H1 (cell line): ENCODE data around the gene C13orf42. TPM values are rescaled to one million over a fixed set of nuclear protein-coding genes. Genes with fewer than 3 reads are reported as not detected.

Experiments used
- CTCF ChIA-PET: fragments of 300-600 bp; sonication (Branson Sonifier 250); formaldehyde crosslinking; loops from one replicate; lab custom pipeline; 2021; ENCODE audit not compliant: partially characterized antibody; lab: Charles Lee
- POLR2A ChIA-PET: fragments of 300-600 bp; sonication (Branson Sonifier 250); formaldehyde crosslinking; loops from one replicate; lab custom pipeline; 2021; ENCODE audit warnings: inconsistent platforms; ENCODE audit not compliant: partially characterized antibody; lab: Charles Lee
- DNase-seq, 2 experiments: peaks; one replicate each; pipeline versions ENCODE4 v3.0.0 to v3.0.0-alpha.2; 2010 to 2022; ENCODE audit warnings: low spot score in 2 of 2, low read depth in 1 of 2, mixed read lengths in 1 of 2
- FAIRE-seq: peaks from 2 replicates; lab custom pipeline; 2011; peaks lifted over from hg19 to GRCh38; lab: Jason Lieb, UNC
- H2AFZ ChIP-seq: 2 replicates; pipeline ENCODE4 v1.8.1; 2012; ENCODE audit warnings: low read length, inconsistent platforms
- H2AK5ac ChIP-seq: 2 replicates; pipeline ENCODE4 v1.6.1; 2013; ENCODE audit warnings: low read depth, low read length
- H2BK120ac ChIP-seq: replicated peaks from 2 replicates; pipeline ENCODE3; 2013; ENCODE audit warnings: low read depth, low read length, inconsistent platforms
- H2BK12ac ChIP-seq: 2 replicates; pipeline ENCODE4 v1.6.1; 2013; ENCODE audit warnings: low read depth, low read length
- H2BK15ac ChIP-seq: 2 replicates; pipeline ENCODE4 v1.6.1; 2013; ENCODE audit warnings: low read length
- H2BK20ac ChIP-seq: 2 replicates; pipeline ENCODE4 v1.6.1; 2013; ENCODE audit warnings: low read length
- H2BK5ac ChIP-seq: 2 replicates; pipeline ENCODE4 v1.6.1; 2013; ENCODE audit warnings: low read depth, low read length
- H3K14ac ChIP-seq: 2 replicates; pipeline ENCODE4 v1.6.1; 2013; ENCODE audit warnings: inconsistent platforms; ENCODE audit not compliant: insufficient read length
- H3K18ac ChIP-seq: 2 replicates; pipeline ENCODE4 v1.6.1; 2013; ENCODE audit warnings: low read length; ENCODE audit errors: extremely low read depth
- H3K23ac ChIP-seq: 2 replicates; pipeline ENCODE4 v1.6.1; 2013; ENCODE audit warnings: inconsistent platforms; ENCODE audit not compliant: insufficient read length
- H3K23me2 ChIP-seq: 2 replicates; pipeline ENCODE4 v1.6.1; 2013; ENCODE audit warnings: low read depth, low read length
- H3K27ac ChIP-seq: 2 replicates; pipeline ENCODE4 v1.6.1; 2011; ENCODE audit warnings: low read depth, low read length, inconsistent platforms
- H3K27me3 ChIP-seq, 4 experiments: replicated peaks in 1 of 4; 1 replicate in 1 of 4; 2 replicates in 3 of 4; pipeline versions ENCODE4 v1.6.1 to v1.8.1; 2011 to 2013; ENCODE audit warnings: low read length in 3 of 4, mild to moderate bottlenecking in 3 of 4, inconsistent platforms in 2 of 4, mixed read lengths in 2 of 4, moderate library complexity in 1 of 4; ENCODE audit not compliant: control insufficient read depth in 3 of 4, insufficient read depth in 3 of 4; ENCODE audit errors: extremely low read depth in 1 of 4
- H3K36me3 ChIP-seq, 4 experiments: 2 replicates each; pipeline versions ENCODE4 v1.6.1 to v1.8.1; 2011 to 2013; ENCODE audit warnings: mild to moderate bottlenecking in 4 of 4, low read length in 3 of 4, moderate library complexity in 2 of 4, control low read depth in 1 of 4, inconsistent platforms in 1 of 4; ENCODE audit not compliant: insufficient read depth in 4 of 4, control insufficient read depth in 2 of 4
- H3K4ac ChIP-seq: replicated peaks from 2 replicates; pipeline ENCODE3; 2013; ENCODE audit warnings: low read length, low read depth, mixed read lengths, inconsistent platforms; ENCODE audit not compliant: insufficient read length
- H3K4me1 ChIP-seq, 4 experiments: replicated peaks in 1 of 4; 1 replicate in 1 of 4; 2 replicates in 3 of 4; pipeline versions ENCODE4 v1.6.1 to v1.8.1; 2011 to 2013; ENCODE audit warnings: low read length in 3 of 4, inconsistent platforms in 2 of 4, mixed read lengths in 1 of 4; ENCODE audit not compliant: insufficient read depth in 4 of 4, control insufficient read depth in 3 of 4
- H3K4me2 ChIP-seq, 2 experiments: 2 replicates each; pipeline versions ENCODE4 v1.6.1 to v1.8.1; 2011 to 2013; ENCODE audit warnings: low read depth in 2 of 2, low read length in 2 of 2, control low read depth in 1 of 2, inconsistent platforms in 1 of 2, mild to moderate bottlenecking in 1 of 2; ENCODE audit not compliant: insufficient read depth in 1 of 2
- H3K4me3 ChIP-seq, 4 experiments: fragments of 200-600, 300-600 bp in 1 of 4; sonication (generic), shearing (Covaris generic), sonication (Bioruptor Twin) in 1 of 4; 2 replicates each; pipeline versions ENCODE4 v1.5.1 to v1.8.1; 2011 to 2016; ENCODE audit warnings: low read length in 4 of 4, low read depth in 3 of 4, control low read depth in 2 of 4, inconsistent platforms in 2 of 4, mild to moderate bottlenecking in 2 of 4, mixed read lengths in 1 of 4, moderate library complexity in 1 of 4; ENCODE audit not compliant: insufficient read depth in 2 of 4; ENCODE audit errors: extremely low read depth in 1 of 4
- H3K56ac ChIP-seq: replicated peaks from 2 replicates; pipeline ENCODE3; 2013; ENCODE audit warnings: low read depth, mild to moderate bottlenecking, mixed read lengths, low read length, inconsistent platforms; ENCODE audit not compliant: insufficient read length
- H3K79me1 ChIP-seq: 2 replicates; pipeline ENCODE4 v1.6.1; 2013; ENCODE audit warnings: low read depth, low read length, control low read depth
- H3K79me2 ChIP-seq, 2 experiments: 2 replicates each; pipeline versions ENCODE4 v1.6.1 to v1.8.1; 2012 to 2013; ENCODE audit warnings: low read length in 2 of 2, mild to moderate bottlenecking in 2 of 2, inconsistent platforms in 1 of 2; ENCODE audit not compliant: insufficient read depth in 2 of 2, control insufficient read depth in 1 of 2
- H3K9ac ChIP-seq, 4 experiments: replicated peaks in 1 of 4; 1 replicate in 1 of 4; 2 replicates in 3 of 4; pipeline versions ENCODE4 v1.6.1 to v1.8.1; 2011 to 2013; ENCODE audit warnings: low read depth in 3 of 4, low read length in 3 of 4, control low read depth in 2 of 4, mild to moderate bottlenecking in 2 of 4, moderate library complexity in 2 of 4, inconsistent platforms in 1 of 4; ENCODE audit errors: extremely low read depth in 1 of 4
- H3K9me3 ChIP-seq, 2 experiments: 2 replicates each; pipeline versions ENCODE4 v1.6.1 to v1.8.1; 2012 to 2013; ENCODE audit warnings: mild to moderate bottlenecking in 2 of 2, moderate library complexity in 2 of 2, control low read depth in 1 of 2, inconsistent platforms in 1 of 2, low read depth in 1 of 2, low read length in 1 of 2, mixed read lengths in 1 of 2; ENCODE audit not compliant: insufficient read depth in 2 of 2
- H4K20me1 ChIP-seq, 2 experiments: replicated peaks in 1 of 2; 2 replicates each; pipeline versions ENCODE3 to v1.8.1; 2011 to 2013; ENCODE audit warnings: inconsistent platforms in 2 of 2, low read length in 2 of 2, mild to moderate bottlenecking in 1 of 2; ENCODE audit not compliant: insufficient read depth in 2 of 2, control insufficient read depth in 1 of 2
- H4K5ac ChIP-seq: 2 replicates; pipeline ENCODE4 v1.6.1; 2013; ENCODE audit warnings: low read length, low read depth, mixed read lengths, inconsistent platforms; ENCODE audit not compliant: insufficient read length
- H4K8ac ChIP-seq: 2 replicates; pipeline ENCODE4 v1.8.0; 2013; ENCODE audit warnings: mild to moderate bottlenecking, moderate library complexity, low read length, inconsistent platforms; ENCODE audit not compliant: insufficient read depth; ENCODE audit errors: extremely low read depth
- H4K91ac ChIP-seq: replicated peaks from 2 replicates; pipeline ENCODE3; 2013; ENCODE audit warnings: low read length, mixed read lengths, inconsistent platforms; ENCODE audit not compliant: insufficient read length
- CTCF ChIP-seq, 3 experiments: IDR thresholded peaks; 1 replicate in 2 of 3; 2 replicates in 1 of 3; pipeline versions ENCODE4 v1.5.1 to v1.6.1; 2011; ENCODE audit warnings: low read length in 3 of 3, mild to moderate bottlenecking in 3 of 3, inconsistent platforms in 2 of 3, low read depth in 1 of 3, moderate library complexity in 1 of 3; ENCODE audit not compliant: insufficient read depth in 1 of 3; ENCODE audit errors: control extremely low read depth in 1 of 3
- JUND ChIP-seq: IDR thresholded peaks from 2 replicates; pipeline ENCODE4 v1.6.1; 2011; ENCODE audit warnings: mild to moderate bottlenecking, improper control_type of control experiment, low read length
- WGBS, 2 experiments: shearing (Covaris generic) in 1 of 2; methylation state at CpG; one replicate each; pipeline versions ENCODE4 v1.1.6 to v1.1.7; 2013 to 2015; ENCODE audit warnings: low lambda C conversion rate in 2 of 2, mixed read lengths in 2 of 2, inconsistent platforms in 1 of 2, low coverage in 1 of 2, missing lambda C conversion rate in 1 of 2; ENCODE audit not compliant: insufficient replicate concordance in 2 of 2, insufficient coverage in 1 of 2, insufficient read length in 1 of 2; ENCODE audit errors: extremely low coverage in 1 of 2, missing lambda C conversion rate in 1 of 2; 5-methylcytosine and 5-hydroxymethylcytosine counted together
- polyA plus RNA-seq, 7 experiments: library from polyadenylated mRNA; depleted of rRNA in 3 of 7; stranded (reverse) in 5 of 7; unstranded in 2 of 7; fragments of >200 nt in 5 of 7; fragments of 200-250 nt in 2 of 7; gene quantifications; 1 replicate in 5 of 7; 2 replicates in 1 of 7; 4 replicates in 1 of 7; pipeline versions ENCODE4 v1.2.1 to v1.2.3, GENCODE V29; 2011 to 2013; ENCODE audit warnings: missing spikeins in 2 of 7, mixed read lengths in 2 of 7
- total RNA-seq: library from RNA; stranded (reverse); fragmentation: NEBNext Ultra II Directional; extraction: Animal tissue kit (Norgen Biotek cat#: 25700); gene quantifications from 2 replicates; pipeline ENCODE4 v1.2.1, GENCODE V29; 2021

C13orf42 gene
- total and polyA plus RNA-seq, 2 of the 8 experiments (the other 6 are each of a cell fraction or from before 2014, with no cell fraction given), result 9.9 to 10.1 TPM

- Histone ChIP-seq H2BK12ac (no peak overlapping the region; the same call in 1 of the 2 replicates), H3K36me3 (no peaks in the 10 kb centered on the region), H4K91ac (no peak overlapping the region), H3K23me2 (no peaks in the 10 kb centered on the region), H3K27me3 (no peaks in the 10 kb centered on the region), H4K5ac (no peak overlapping the region), H3K4me2 (no peak overlapping the region), H2BK5ac (peak overlapping the region; percentile 17; the same call in 1 of the 2 replicates), H3K9me3 (no peaks in the 10 kb centered on the region), H2AK5ac (no peak overlapping the region), H2BK120ac (no peak overlapping the region), H3K4me1 (peaks cover 8 to 21% (median 17%) of the 10 kb centered on the region in 4 experiments), H2AFZ (no peak overlapping the region), H2BK15ac (no peak overlapping the region), H3K79me1 (no peaks in the 10 kb centered on the region), H3K56ac (no peak overlapping the region), H3K27ac (no peak overlapping the region), H4K8ac (no peak overlapping the region), H3K18ac (no peak overlapping the region), H3K23ac (no peak overlapping the region), H3K4me3 (no peak overlapping the region), H3K79me2 (peaks cover 0 to 20% of the 10 kb centered on the region in 2 experiments; a peak in 1 of 4 replicates), H3K9ac (no peak overlapping the region), H3K4ac (no peak overlapping the region), H4K20me1 (no peaks in the 10 kb centered on the region), H2BK20ac (peak overlapping the region; percentile 76; the same call in 1 of the 2 replicates), H3K14ac (no peak overlapping the region)
- FAIRE-seq, result no peak
- 80% methylated on average over 6 of the region's 8 CpGs; no CpG with 5 or more reads in 1 of the 2 experiments for WGBS, 2 experiments
- DNase-seq, result peak in 1 of 2 experiments; percentile 40
- POLR2A ChIA-PET, result interaction anchor here (0.6 to 21.2 kb wide), 13 partner anchors 9 to 300 kb away, joined by 3 to 494 read pairs (median 4); no protein-coding TSS in a partner anchor
- CTCF ChIA-PET, result interaction anchor here (0.7 to 10.9 kb wide), 6 partner anchors 9 to 151 kb away, joined by 3 to 102 read pairs (median 6); no protein-coding TSS in a partner anchor
- TF ChIP-seq CTCF (IDR thresholded peaks at IDR 0.05; ENCODE audit: control extremely low read depth in 1 of 3, insufficient read depth in 1 of 3, low read depth in 1 of 3, low read length in 3 of 3) (no peak), JUND (0 out of 2 replicates have a peak, but pooled peaks have one; percentile 26)
Observed at GRCh38 chr13:51153527-51153926, 42.5 kb upstream of the C13orf42 start.
